AG04449 (cell line): ENCODE data around the gene RTF2.

Experiments used
- CTCF ChIA-PET: fragments of 350-600 bp; formaldehyde crosslinking; extraction: SDS; loops from one replicate; lab custom pipeline; 2021; ENCODE audit warnings: antibody characterized with exemption; lab: Yijun Ruan, JAX
- POLR2A ChIA-PET: fragments of 400-600, 350-600 bp; formaldehyde crosslinking; extraction: SDS; loops from one replicate; lab custom pipeline; 2020; ENCODE audit warnings: antibody characterized with exemption, inconsistent platforms; lab: Yijun Ruan, JAX
- DNase-seq: peaks from one replicate; pipeline ENCODE4 v3.0.0-alpha.2; 2010; ENCODE audit warnings: low read depth, low spot score
- H3K4me3 ChIP-seq: 2 replicates; pipeline ENCODE4 v1.5.1; 2011; ENCODE audit warnings: low read depth, mild to moderate bottlenecking, control low read depth, low read length
- TF ChIP-seq, protein P1 (sequence below): IDR thresholded peaks from one replicate; pipeline ENCODE4 v1.5.1; 2011; ENCODE audit warnings: mild to moderate bottlenecking, moderate library complexity, low read length, control low read depth, inconsistent platforms; ENCODE audit not compliant: insufficient read depth; ENCODE audit errors: missing control alignments

The RTF2 gene

DNA sequence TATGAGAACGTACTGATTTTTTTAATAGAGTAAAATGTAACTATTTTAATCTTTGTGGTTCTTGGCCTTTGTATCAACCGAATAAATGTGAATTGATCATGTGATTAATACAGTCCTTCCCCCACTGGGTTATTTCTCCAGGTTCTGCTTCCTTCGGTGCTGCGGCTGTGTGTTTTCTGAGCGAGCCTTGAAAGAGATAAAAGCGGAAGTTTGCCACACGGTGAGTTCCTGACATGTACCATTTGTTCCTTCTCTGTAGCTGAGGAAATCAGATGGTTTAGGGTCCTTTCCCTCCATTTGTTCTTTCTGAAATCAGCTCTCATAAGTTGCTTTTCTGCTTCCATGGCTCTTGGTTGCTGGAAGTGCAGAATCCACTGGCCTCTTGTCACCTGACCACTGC, 15.5 kb downstream of the RTF2 start:
- TF ChIP-seq, protein P1, sequence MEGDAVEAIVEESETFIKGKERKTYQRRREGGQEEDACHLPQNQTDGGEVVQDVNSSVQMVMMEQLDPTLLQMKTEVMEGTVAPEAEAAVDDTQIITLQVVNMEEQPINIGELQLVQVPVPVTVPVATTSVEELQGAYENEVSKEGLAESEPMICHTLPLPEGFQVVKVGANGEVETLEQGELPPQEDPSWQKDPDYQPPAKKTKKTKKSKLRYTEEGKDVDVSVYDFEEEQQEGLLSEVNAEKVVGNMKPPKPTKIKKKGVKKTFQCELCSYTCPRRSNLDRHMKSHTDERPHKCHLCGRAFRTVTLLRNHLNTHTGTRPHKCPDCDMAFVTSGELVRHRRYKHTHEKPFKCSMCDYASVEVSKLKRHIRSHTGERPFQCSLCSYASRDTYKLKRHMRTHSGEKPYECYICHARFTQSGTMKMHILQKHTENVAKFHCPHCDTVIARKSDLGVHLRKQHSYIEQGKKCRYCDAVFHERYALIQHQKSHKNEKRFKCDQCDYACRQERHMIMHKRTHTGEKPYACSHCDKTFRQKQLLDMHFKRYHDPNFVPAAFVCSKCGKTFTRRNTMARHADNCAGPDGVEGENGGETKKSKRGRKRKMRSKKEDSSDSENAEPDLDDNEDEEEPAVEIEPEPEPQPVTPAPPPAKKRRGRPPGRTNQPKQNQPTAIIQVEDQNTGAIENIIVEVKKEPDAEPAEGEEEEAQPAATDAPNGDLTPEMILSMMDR, result no peak
- no peak overlapping the region for H3K4me3 ChIP-seq
- DNase-seq, result no peak
- ChIA-PET CTCF (interaction anchor here (1.0 kb wide), 1 partner anchor 83 kb away, joined by 3 read pairs; no protein-coding TSS in a partner anchor), POLR2A (no interaction called here)

DNA sequence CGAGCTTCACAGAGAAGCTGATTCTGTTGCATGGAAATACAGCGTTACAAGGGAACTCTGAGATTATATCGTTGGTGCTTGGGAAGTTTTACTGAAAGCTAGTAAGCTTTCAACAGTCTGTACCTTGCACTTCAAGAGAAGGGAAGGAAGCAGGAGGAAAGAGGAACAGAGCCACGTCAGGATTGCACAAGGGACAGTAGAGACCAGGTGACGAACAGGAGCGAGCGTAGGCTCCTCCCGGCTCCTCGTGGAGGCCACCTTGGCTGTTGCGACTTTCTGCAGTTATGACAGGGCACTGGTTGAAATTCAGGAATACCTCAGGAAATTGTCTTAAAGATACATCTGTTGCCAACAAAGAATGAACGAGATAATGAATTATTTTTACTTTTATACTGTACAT, 18.8 kb downstream of the RTF2 start:
- no peak overlapping the region for H3K4me3 ChIP-seq
- no peak for DNase-seq
- POLR2A ChIA-PET, result no interaction called here
- CTCF ChIA-PET, result no interaction called here
- TF ChIP-seq, protein P1, result no peak

DNA sequence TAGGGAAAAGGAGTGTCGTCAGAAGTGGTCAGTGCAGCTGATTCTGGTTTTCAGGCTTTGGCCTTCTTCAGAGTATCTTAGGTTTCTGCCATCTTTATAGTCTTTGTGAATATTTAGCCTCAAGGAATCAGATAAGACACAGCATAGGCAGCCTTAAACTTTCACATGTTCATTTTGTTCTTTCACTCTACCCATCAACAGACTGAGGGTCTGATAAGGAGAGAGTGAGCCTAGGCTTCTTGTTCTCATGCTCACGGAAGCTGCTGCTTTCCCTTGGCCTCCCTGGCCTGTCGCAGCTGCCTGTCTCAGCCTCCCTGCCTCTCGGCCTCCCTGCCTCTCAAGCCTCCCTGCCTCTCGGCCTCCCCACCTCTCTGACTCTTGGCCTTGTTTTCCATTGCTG, 20.1 kb downstream of the RTF2 start:
- ChIA-PET CTCF (no interaction called here), POLR2A (no interaction called here)
- TF ChIP-seq, protein P1, result no peak
- no peak overlapping the region for H3K4me3 ChIP-seq
- DNase-seq, result no peak

DNA sequence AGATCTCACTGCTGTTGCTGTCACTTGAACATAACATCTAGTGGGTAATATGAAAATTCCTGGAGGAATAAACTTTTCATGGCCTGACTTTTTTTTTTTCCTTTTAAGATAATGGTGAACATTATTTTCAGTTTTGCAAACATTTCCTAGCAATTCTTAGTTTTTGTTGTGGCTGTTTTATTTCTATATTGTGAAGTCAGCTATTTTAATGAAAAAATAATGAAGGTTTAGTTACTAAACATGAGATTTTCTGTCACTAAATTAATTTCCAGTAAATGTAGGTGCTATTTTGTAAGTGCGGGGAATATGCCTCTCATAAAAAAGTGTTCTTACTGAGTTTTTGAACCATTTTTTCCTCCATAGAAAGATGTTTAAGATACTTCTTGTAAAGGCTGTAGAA, 32.7 kb downstream of the RTF2 start:
- ChIA-PET POLR2A (no interaction called here), CTCF (interaction anchor here (1.1 kb wide), 1 partner anchor 35 kb away, joined by 3 read pairs; no protein-coding TSS in a partner anchor)

DNA sequence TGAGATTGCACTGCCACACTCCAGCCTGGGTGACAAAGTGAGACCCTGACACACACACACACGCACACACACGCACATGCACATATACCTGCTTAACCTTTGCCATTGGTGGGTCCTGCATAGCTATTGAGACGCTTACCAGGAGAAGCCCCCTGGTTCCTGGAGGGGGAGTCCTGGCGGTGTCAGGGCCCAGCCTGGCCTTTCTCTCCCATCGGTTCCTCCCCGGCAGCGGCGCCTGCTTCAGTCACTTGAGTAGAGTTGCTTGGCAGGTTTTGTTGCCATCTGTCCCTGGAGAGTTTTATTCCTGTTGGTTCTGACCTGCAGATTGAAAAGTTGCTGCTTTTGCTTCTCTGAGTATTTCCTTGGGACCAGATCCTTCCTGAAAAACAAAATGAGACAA, 35.5 kb downstream of the RTF2 start:
- H3K4me3 ChIP-seq, result no peak overlapping the region
- no peak for DNase-seq
- TF ChIP-seq, protein P1, result no peak
- POLR2A ChIA-PET, result no interaction called here
- CTCF ChIA-PET, result interaction anchor here (0.8 to 1.7 kb wide), 4 partner anchors 10 to 104 kb away, joined by 3 to 5 read pairs (median 3); no protein-coding TSS in a partner anchor

More for the DNA sequence above, 32.7 kb downstream of the RTF2 start:
- no peak overlapping the region for H3K4me3 ChIP-seq
- no peak for DNase-seq
- TF ChIP-seq, protein P1, result no peak

DNA sequence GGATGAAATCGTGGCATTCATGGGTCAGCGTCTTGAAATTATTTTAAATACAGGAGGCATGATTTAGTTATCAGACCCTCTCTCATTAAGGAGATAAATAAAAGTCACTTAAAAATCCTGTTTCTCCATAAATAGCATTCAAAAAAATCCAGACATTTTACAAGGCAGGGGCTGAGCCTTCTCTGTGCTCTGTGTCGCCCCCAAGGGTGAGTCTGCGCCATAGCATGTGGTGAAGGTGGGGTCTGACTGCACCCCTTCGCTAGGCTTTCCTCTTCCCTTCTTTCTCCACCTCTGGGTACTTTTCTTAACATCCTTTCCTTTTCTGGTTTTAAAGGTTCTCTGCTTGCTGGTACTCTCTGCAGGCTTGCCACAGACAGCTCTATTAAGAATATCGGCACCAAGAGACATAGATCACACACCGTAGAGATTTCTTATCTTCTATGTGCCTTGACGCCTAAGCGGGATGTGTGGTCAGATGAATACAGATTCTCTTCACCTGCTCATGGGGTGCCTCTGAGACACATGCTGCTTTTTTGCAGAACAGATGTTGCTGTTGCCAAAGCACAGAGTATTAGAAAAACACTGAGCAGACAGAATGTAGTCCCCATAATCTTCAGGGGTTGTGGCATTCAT, 36.1 kb downstream of the RTF2 start:
- no peak for DNase-seq
- TF ChIP-seq, protein P1, result peak; percentile 42
- no peak overlapping the region for H3K4me3 ChIP-seq
- ChIA-PET POLR2A (no interaction called here), CTCF (interaction anchor here (1.2 to 1.7 kb wide), 4 partner anchors 10 to 104 kb away, joined by 3 to 5 read pairs (median 4); no protein-coding TSS in a partner anchor)
